T1000 (cell line): Measurements from ENCODE around the gene RAET1E.
A peak's percentile ranks its signal among the peaks of the same experiment; 100 is the strongest.
"Not testable (repeated sequence)": the region's sequence is repeated elsewhere in the genome, so short reads cannot be mapped to it uniquely, and the experiment has no call there.

Experiments
- DNase-seq: peaks from one replicate; lab custom pipeline; 2025; ENCODE audit warnings: mixed read lengths; lab: John Stamatoyannopoulos, UW

RAET1E gene

DNA sequence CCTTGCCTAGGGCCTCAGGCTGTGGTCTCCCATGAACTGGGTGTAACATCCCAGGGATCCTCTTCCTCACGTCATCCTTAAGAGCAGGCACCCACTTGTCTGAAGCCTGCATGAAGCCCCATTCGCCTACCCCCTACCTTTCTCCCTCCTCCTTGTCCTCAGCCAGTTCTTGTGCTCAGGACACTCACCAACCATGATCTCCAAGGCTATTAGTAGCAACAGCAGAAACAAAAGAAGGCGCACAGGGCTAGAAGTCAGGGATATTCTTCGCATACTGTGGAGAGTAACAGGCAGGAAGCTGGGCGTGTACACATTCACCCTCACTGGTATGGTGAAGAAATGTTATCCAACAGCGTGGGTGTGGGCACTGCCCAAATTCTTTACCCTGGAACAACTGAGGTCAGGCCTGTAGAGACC lies 7.3 kb downstream of the RAET1E start:
- no peak for DNase-seq

GRCh38 chr6:149889326-149889725 lies 8.6 kb downstream of the RAET1E start:
- DNase-seq: no peak

DNA sequence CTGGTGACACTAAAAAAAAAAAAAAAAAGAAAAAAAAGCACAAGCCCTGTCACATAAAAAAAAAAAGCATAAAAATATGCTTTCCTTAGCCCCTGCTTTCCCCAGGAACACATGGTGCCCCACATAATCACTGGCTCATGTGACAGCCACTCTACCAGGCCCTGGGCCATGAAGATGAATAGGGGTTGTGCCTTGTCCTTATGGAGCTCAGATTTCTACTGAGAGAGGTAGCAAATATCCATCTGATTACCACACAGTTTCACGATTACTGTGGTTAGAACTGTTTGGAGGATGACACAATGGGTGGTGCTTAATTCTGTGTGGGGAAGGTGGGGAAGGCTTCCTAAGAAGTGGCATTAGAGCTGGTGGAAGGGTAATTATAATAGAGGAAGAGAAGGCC lies 9.3 kb downstream of the RAET1E start:
- DNase-seq: no peak

GRCh38 chr6:149888093-149888492 lies 9.8 kb downstream of the RAET1E start:
- DNase-seq: no peak

- no peak for DNase-seq
Measured at GRCh38 chr6:149887343-149887742, 10.6 kb downstream of the RAET1E start.

- DNase-seq: no peak
Measured at GRCh38 chr6:149885888-149886287, 12.0 kb downstream of the RAET1E start.

DNA sequence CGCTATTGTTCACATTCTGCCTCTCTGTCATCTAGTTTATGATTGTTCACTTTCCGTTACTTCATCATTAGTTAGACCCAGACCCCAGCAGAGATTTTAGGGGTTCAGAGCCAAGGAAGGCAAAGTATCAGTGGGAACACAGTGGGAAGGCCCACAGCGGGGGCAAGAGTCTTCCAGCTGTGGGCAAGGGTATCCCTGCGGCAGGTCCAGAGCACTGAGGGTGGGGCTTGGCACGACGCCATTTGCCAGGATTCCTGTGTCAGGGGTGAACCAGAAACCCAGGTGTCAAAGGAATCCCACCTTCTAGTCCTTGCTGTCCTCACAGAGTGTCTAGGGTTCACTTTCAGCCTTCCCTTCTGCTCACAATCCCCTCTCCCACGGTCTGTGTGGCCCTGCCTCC lies 13.3 kb downstream of the RAET1E start:
- DNase-seq: no peak

DNA sequence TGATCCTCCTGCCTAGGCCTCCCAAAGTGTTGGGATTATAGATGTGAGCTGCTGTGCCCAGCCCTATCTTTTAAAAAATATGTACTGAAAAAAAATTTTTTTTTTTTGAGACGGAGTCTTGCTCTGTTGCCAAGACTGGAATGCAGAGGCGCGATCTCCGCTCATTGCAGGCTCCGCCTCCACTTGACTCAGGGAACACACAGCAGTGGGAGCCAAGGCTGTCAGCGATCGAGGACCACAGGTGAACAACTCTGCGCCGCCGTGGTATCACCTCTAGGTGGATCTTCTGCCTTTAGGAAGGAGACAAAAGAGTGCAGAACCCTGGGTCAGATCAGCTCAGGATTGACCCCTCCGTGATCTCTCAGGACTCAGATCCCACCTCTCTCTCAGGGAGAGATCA lies 13.7 kb downstream of the RAET1E start:
- DNase-seq: no peak

DNA sequence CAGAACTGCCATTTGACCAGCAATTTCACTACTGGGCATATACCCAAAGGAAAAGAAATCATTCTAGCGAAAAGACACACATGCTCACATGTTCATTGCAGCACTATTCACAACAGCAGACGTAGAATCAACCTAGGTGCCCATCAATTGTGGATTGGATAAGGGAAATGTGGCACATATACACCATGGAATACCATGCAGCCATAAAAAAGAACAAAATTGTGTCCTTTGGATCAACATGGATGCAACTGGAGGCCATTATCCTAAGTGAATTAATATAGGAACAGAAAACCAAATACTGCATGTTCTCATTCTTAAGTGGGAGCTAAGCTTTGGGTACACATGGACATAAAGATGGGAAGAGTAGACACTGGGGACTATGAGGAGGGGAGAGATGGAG lies 16.1 kb downstream of the RAET1E start:
- no peak for DNase-seq

DNA sequence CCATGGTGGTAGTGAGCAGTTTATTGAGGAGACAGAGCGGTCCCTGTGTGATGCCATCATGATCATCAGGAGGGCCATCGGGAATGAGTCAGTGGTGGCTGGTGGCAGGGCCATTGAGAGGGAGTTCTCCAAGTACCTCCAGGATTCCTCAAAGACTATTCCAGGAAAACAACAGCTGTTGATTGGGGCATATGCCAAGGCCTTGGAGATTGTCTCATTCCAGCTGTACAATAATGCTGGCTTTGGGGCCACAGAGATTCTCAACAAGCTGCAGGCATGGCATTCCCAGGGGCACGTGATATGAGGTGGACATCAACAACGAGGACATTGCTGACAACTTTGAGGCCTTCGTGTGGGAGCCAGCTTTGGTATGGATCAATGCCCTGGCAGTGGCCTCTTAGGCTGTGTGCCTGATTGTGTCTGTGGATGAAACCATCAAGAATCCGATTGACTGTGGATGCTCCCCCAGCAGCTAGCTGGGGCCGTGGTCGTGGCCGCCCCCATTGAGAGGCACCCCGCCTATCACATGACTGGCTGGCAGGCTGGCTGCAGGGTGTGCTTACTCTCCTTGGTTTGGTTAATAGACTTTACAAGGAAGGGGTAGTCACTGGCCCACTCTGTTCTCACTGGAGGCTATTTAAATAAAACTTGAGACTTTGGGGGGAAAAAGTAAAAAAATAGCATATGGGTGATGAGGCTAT lies 16.7 kb downstream of the RAET1E start:
- DNase-seq: no peak

DNA sequence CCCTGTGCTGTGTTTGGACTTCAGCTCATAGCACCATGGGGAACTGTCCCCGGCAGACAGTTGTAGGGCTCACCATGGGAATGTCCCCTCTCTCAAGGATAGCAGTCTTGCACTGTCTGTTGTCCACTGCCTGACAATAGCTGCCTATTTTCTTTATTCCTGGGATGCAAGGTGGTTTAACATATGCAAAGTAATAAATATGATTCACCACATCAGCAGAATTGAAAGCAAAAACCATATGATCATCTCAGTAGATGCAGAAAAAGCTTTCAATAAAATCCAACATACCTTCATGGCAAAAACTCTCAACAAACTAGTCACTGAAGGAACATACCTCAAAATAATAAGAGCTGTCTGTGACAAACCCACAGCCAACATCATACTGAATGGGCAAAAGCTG lies 20.3 kb downstream of the RAET1E start:
- DNase-seq: no peak

DNA sequence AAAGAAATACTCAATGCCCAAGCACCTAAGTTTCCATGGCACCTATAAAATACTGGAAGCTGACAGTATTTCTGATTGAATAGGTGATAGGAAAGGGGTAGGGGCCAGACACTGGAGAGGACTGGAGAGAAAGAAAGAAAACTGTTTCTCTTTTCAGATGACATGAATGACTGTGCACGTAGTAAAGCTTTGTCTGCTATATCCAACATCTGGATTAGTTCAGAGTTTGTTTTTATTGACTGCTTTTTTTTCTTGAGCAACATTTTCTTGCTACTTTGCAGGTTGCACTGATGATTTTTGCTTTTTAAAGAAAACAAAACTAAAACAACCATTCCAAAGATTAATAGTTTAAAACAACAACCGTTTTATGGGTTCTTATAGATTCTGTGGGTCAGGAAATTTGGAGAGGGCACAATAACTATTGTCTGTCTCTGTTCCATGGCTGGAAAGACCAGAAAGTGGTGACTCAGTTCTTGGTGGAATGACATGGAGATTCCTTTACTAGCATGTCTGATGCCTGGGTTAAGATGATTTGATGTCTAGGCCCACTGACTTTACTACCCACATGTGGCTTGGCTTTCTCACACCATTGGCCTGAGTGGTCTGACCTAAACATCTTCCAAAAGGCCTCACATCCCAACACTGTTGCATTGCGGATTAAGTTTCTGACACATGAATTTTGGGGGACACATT lies 21.5 kb downstream of the RAET1E start:
- no peak for DNase-seq

- no peak for DNase-seq
Measured at GRCh38 chr6:149872233-149872632, 25.7 kb downstream of the RAET1E start.

DNA sequence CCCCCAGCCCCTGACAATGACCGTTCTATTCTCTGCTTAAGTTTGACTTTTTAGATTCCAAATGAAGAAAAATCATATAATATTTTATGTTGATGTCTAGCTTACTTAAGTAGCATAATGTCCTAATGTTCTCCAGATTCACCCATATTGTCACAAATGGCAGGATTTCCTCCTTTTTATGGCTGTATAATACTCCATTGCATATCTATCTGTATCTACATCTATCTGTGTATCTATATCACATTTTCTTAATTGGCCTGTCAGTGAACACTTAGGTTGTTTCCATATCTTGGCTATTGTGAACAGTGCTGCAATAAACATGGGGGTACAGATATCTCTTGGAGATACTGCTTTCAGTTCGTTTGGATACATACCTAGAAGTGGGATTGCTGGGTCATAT lies 26.7 kb downstream of the RAET1E start:
- DNase-seq: no peak

DNA sequence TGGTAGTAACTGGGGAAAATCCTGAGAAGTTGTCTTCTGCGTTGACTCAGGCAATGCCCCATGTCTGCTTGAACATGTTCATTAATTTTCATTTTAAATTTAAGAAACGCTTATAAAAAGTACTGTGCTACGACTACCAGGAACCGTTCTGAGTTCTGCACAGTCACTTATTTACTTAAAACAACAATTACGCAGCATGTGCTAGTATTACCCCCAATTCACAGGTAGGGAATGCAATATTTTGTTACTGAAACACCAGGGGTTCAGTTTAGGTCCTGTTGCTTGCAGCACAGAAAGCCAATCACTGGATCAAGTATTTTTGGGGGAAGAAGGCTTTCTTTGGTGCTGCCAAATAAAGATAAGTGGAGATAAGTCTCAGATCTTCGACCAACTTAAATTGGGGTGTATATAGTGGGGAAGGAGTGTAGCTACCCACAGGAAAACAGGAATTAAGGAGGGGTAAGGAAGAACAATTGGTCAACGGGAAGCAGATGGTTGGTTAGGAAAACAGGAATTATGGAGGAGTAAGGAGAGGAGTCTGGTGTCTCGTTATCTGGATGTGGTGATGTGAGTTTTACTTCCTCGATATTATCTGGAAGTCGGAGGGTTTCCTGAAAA lies 28.5 kb downstream of the RAET1E start:
- no peak for DNase-seq

DNA sequence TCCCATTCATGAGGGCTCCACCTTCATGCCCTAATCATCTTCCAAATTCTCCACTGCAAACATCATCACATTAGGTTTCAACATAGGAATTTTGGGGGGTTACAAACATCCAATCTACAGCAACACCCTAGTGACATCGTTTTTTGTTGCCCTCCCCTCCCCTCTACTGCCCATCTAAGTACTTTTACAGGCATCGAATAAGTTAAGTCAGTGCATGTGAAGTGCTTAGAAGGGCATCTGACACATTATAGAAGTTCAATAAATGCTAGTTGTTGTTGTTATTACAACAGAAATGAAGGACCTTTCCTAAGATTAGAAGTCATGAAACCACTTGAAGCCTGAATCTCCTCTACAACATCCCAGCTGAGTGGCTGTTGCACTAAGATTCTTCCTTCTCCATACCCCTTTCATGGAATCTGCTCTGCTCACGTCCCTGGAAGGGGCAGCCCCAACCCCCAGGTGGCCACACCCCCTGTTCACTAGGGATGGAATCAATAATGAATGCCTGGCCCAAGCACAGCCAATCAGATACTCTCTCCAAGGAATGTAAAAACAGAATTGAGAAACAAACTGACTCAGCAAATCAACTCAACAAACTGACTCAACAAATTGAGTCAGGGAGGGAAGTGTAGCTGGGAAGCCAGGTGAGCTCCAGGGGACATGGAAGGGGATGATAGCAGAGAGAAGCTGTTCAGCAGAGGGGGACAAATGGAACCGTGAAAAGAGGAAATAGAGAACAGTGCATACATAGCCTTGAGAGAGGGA lies 29.9 kb downstream of the RAET1E start:
- DNase-seq: no peak

DNA sequence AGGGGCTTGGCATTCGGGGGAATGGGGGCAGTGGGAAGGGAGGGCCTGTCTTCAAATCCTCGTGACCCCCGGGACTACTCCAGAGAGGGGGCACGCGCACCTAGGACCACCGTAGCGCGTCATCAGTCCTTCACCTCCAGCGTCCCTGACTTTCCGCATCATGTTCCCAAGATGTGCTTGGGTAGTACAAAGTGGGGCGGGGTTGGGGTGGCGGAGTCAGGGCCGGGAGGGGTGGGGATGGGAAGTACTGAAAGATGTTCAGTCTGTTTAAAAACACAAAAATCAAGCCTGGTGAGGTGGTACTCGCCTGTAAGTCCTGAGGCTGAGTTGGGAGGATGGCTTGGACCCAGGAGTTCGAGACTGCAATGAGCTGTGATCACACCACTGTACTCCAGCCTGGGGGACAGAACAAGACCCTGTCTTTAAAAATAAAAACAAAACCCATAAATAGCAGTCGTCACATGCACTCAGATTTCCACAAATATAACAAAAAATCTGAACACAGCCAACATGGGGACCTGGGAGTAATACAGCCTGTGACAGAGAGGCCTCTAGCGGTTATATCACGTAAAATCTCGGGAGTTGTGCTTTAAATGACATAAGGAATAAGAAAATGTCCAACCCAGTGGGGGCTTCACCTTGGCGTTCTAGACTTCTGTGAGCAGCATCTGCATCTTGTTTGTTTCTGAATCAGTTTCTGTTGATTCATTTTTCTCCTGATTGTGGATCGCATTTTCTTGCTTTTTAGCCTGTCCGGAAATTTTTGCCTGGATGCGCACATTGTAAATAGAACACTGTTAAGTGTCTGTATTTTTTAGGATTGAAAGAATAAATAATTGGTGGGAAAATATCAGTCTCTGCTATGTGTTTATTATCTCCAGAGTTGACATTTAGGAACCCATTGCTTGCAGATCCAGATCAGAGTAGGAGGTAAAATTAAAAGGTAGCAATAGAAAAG lies 33.1 kb downstream of the RAET1E start:
- no peak for DNase-seq

GRCh38 chr6:149863698-149864577 lies 34.0 kb downstream of the RAET1E start, which contains the start of gene LRP11:
Gene LRP11, minus strand, starts transcription at chr6:149864359. Its CDS starts 339 bp downstream, at chr6:149864020.
- peak; percentile 74 for DNase-seq

GRCh38 chr6:149862922-149863697 lies 34.8 kb downstream of the RAET1E start:
- peak; percentile 57 for DNase-seq

DNA sequence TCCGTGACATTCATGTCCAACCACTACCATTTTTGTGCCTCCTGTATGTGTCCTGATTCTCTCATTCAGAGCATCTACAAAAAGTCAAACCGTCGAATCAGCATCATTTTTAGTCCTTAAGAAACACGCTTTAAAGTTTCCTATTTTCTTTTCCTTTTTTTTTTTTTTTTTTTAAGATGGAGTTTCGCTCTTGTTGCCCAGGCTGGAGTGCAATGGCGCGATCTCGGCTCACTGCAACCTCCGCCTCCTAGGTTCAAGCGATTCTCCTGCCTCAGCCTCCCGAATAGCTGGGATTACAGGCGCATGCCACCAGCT lies 35.5 kb downstream of the RAET1E start:
- DNase-seq: not testable (repeated sequence)
